Natural killer cell (primary cell): ENCODE measurements around the gene CITED1. TPM values are rescaled to one million over a fixed set of nuclear protein-coding genes. Genes with fewer than 3 reads are reported as not detected.

Source experiments
- ATAC-seq, 3 donors: fragments of 150-1000 bp in 2 of 3; fragments of 200-7000 bp in 1 of 3; cut with Tn5 transposase; 1 replicate in 1 of 3; 2 replicates in 2 of 3; pipeline ENCODE4 v1.10.0; 2021; ENCODE audit warnings: mild to moderate bottlenecking in 2 of 3, moderate library complexity in 2 of 3
- DNase-seq, 2 donors: peaks; one replicate each; pipeline versions ENCODE4 v3.0.0 to v3.0.0-alpha.2; 2013 to 2021; ENCODE audit warnings: mixed read lengths in 1 of 2
- H3K27ac ChIP-seq: one replicate; pipeline ENCODE4 v1.5.1; 2013; ENCODE audit warnings: mild to moderate bottlenecking, low read length
- H3K27me3 ChIP-seq: one replicate; pipeline ENCODE4 v1.6.1; 2013; ENCODE audit warnings: low read length; ENCODE audit not compliant: control insufficient read depth, insufficient read depth
- H3K36me3 ChIP-seq: one replicate; pipeline ENCODE4 v1.6.1; 2013; ENCODE audit warnings: low read length; ENCODE audit not compliant: control insufficient read depth, insufficient read depth
- H3K4me1 ChIP-seq: one replicate; pipeline ENCODE4 v1.6.1; 2013; ENCODE audit warnings: low read length; ENCODE audit not compliant: control insufficient read depth, insufficient read depth
- H3K4me3 ChIP-seq: one replicate; pipeline ENCODE4 v1.5.1; 2013; ENCODE audit warnings: low read length
- H3K9me3 ChIP-seq: one replicate; pipeline ENCODE4 v1.6.1; 2013; ENCODE audit warnings: low read length; ENCODE audit not compliant: control insufficient read depth, insufficient read depth
- H3K27ac Mint-ChIP-seq, 2 donors: one replicate each; pipeline ENCODE4 v1.8.0; 2022; ENCODE audit warnings: mild to moderate bottlenecking in 2 of 2, mixed read lengths in 2 of 2, moderate library complexity in 1 of 2
- H3K27me3 Mint-ChIP-seq, 2 donors: one replicate each; pipeline ENCODE4 v1.8.0; 2022; ENCODE audit warnings: low read depth in 2 of 2, mixed read lengths in 2 of 2
- H3K36me3 Mint-ChIP-seq: one replicate; pipeline ENCODE4 v1.8.0; 2022; ENCODE audit warnings: mixed read lengths
- H3K4me1 Mint-ChIP-seq, 2 donors: one replicate each; pipeline ENCODE4 v1.8.0; 2022; ENCODE audit warnings: mixed read lengths in 2 of 2
- H3K4me3 Mint-ChIP-seq: one replicate; pipeline ENCODE4 v1.8.0; 2022; ENCODE audit warnings: mild to moderate bottlenecking, moderate library complexity, mixed read lengths
- H3K9me3 Mint-ChIP-seq, 2 donors: one replicate each; pipeline ENCODE4 v1.8.0; 2022; ENCODE audit warnings: mixed read lengths in 2 of 2
- WGBS: methylation state at CpG from one replicate; pipeline ENCODE4 v1.1.7; 2013; ENCODE audit warnings: missing lambda C conversion rate; ENCODE audit not compliant: insufficient coverage; 5-methylcytosine and 5-hydroxymethylcytosine counted together
- intact Hi-C: fragments of 100-400 bp; cut with micrococcal nuclease; formaldehyde crosslinking; loops from one replicate; pipeline ENCODE4 v1.14.2; 2022
- total RNA-seq, 4 donors: library from RNA; stranded (reverse); fragments of 120-200 nt in 1 of 4; gene quantifications; one replicate each; pipeline versions ENCODE4 v1.2.3 to v1.2.4, GENCODE V29; 2013 to 2022
- TF ChIP-seq, protein P1 (sequence below): fragments of 200-600 bp; IDR thresholded peaks from one replicate; pipeline ENCODE4 v1.8.0; 2022; ENCODE audit warnings: antibody characterized with exemption

The CITED1 gene
- total RNA-seq, 3 donors from 2014 or later (not counting 1 experiment from before 2014, with no cell fraction given): 0.49 TPM; not detected in 2

DNA sequence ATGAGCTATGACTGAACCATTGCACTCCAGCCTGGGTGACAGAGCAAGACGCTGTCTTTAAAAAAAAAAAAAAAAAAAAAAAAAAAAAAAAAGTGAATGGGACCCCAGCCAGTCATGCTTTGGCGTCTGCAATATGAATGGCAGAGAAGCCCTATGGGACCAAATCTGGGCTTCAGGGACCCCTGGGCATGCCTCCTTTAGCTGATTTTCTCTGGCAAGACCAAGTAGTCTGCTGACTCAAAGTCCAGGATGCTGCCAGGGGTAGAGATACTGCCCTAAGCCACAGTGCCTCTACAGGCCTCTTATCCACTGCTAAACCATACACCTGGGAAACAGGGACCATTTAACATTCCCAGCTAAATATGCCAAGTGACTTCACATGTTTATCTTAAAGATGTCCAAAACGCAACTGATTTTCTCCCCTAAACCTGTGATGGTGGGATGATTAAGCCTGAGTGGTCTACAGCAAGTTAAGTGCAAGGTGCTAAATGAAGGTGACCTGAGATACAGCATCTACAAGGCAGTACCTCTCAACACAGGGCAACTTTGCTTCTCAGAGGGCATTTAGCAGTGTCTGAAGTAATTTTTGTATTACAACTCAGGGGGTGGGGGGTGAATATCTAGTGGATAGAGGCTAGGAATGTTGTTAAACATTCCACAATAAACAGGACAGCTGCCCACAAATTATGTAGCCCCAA, 34.5 kb downstream of the CITED1 start:
- ATAC-seq: no peak

DNA sequence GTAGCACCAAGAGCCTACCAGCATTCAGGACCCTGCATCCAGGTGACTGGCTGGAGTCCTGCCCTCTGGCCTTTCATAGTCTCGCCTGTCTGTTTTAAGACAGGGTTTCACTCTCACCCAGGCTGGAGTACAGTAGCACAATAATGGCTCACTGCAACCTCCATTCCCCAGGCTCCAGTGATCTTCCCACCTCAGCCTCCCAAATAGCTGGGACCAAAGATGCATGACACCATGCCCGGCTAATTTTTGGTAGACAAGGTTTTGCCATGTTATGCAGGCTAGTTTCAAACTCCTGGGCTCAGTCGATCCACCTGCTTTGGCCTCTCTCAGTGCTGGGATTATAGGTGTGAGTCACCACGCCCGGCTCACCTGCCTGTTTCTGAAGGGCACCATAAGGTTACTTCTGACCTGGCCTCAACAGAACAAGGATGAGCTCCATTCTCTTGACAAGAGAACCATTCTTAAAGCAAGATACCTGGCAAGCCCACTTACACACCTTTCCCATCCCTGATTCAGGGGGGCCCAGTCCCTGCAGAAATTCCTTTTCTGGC, 35.3 kb downstream of the CITED1 start:
- no peak overlapping the region for H3K4me3 ChIP-seq
- H3K27ac Mint-ChIP-seq: peak overlapping the region in 1 of 2 donors; percentile 64
- no peaks in the 10 kb centered on the region for H3K9me3 Mint-ChIP-seq
- H3K4me3 Mint-ChIP-seq: no peak overlapping the region
- ATAC-seq (peak in 1 of 3 donors; percentile 17), DNase-seq (no peak)
- no peaks in the 10 kb centered on the region for H3K27me3 Mint-ChIP-seq
- H3K27me3 ChIP-seq: no peaks in the 10 kb centered on the region
- TF ChIP-seq, protein P1, sequence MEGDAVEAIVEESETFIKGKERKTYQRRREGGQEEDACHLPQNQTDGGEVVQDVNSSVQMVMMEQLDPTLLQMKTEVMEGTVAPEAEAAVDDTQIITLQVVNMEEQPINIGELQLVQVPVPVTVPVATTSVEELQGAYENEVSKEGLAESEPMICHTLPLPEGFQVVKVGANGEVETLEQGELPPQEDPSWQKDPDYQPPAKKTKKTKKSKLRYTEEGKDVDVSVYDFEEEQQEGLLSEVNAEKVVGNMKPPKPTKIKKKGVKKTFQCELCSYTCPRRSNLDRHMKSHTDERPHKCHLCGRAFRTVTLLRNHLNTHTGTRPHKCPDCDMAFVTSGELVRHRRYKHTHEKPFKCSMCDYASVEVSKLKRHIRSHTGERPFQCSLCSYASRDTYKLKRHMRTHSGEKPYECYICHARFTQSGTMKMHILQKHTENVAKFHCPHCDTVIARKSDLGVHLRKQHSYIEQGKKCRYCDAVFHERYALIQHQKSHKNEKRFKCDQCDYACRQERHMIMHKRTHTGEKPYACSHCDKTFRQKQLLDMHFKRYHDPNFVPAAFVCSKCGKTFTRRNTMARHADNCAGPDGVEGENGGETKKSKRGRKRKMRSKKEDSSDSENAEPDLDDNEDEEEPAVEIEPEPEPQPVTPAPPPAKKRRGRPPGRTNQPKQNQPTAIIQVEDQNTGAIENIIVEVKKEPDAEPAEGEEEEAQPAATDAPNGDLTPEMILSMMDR: no peak
- H3K27ac ChIP-seq: no peak overlapping the region
- intact Hi-C loops: no loop called here
- peaks cover 3% of the 10 kb centered on the region for H3K4me1 ChIP-seq
- H3K9me3 ChIP-seq: no peaks in the 10 kb centered on the region
- WGBS: 94% methylated on average over 4 of the region's 5 CpGs
- peaks cover 21 to 50% of the 10 kb centered on the region in 2 donors for H3K4me1 Mint-ChIP-seq
- peaks cover 31% of the 10 kb centered on the region for H3K36me3 Mint-ChIP-seq
- H3K36me3 ChIP-seq: peaks cover 54% of the 10 kb centered on the region

More for the DNA sequence above, 34.5 kb downstream of the CITED1 start:
- no peak overlapping the region for H3K27ac ChIP-seq
- H3K4me1 ChIP-seq: peaks cover 9% of the 10 kb centered on the region
- no peaks in the 10 kb centered on the region for H3K27me3 Mint-ChIP-seq
- peak overlapping the region; percentile 33 to 39 for H3K27ac Mint-ChIP-seq
- intact Hi-C loops: no loop called here
- H3K36me3 Mint-ChIP-seq: peaks cover 33% of the 10 kb centered on the region
- TF ChIP-seq, protein P1: no peak
- no peaks in the 10 kb centered on the region for H3K9me3 Mint-ChIP-seq
- H3K4me3 Mint-ChIP-seq: no peak overlapping the region
- no peaks in the 10 kb centered on the region for H3K27me3 ChIP-seq
- H3K36me3 ChIP-seq: peaks cover 60% of the 10 kb centered on the region
- H3K4me3 ChIP-seq: no peak overlapping the region
- WGBS: 54% methylated on average over 1 of the region's 3 CpGs
- peaks cover 27 to 59% of the 10 kb centered on the region in 2 donors for H3K4me1 Mint-ChIP-seq
- DNase-seq: no peak
- no peaks in the 10 kb centered on the region for H3K9me3 ChIP-seq

DNA sequence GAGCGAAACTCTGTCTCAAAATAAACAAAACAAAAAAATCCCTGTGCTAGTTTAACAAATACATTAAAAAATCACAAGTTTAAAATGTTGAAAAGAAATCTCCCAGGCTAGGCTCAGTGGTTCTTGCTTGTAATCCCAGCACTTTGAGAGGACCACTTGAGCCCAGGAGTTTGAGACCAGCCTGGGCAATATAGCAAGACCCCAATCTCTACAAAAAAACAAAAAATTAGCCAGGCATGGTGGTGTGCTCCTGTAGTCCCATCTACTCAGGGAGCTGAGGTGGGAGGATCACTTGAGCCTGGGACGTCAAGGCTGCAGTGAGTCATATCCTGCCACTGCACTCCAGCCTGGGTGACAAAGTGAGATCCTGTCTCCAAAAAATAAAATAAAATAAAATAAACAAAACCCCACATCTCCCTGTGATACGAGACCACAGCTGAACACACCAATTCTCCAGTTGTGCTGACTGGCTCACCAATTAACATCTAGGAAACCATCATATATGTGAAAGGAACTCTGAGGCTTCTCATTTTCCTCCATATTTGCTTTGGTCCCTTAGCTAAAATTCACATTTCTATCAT, 36.0 kb downstream of the CITED1 start:
- WGBS: 62% methylated on average over 3 of the region's 3 CpGs
- H3K9me3 ChIP-seq: no peaks in the 10 kb centered on the region
- H3K4me1 ChIP-seq: peaks cover 3% of the 10 kb centered on the region
- peak overlapping the region; percentile 45 to 64 for H3K27ac Mint-ChIP-seq
- H3K27ac ChIP-seq: no peak overlapping the region
- H3K27me3 Mint-ChIP-seq: no peaks in the 10 kb centered on the region
- no peak overlapping the region for H3K4me3 Mint-ChIP-seq
- peaks cover 49% of the 10 kb centered on the region for H3K36me3 ChIP-seq
- TF ChIP-seq, protein P1: no peak
- peaks cover 25% of the 10 kb centered on the region for H3K36me3 Mint-ChIP-seq
- H3K4me3 ChIP-seq: no peak overlapping the region
- no peak for DNase-seq
- H3K9me3 Mint-ChIP-seq: no peaks in the 10 kb centered on the region
- no peaks in the 10 kb centered on the region for H3K27me3 ChIP-seq
- H3K4me1 Mint-ChIP-seq: peaks cover 14 to 44% of the 10 kb centered on the region in 2 donors
- intact Hi-C loops: no loop called here
- ATAC-seq: peak in 2 of 3 donors; percentile 44 to 68
